HFF-Myc (cell line): Measurements from ENCODE around the gene IZUMO1.

ENCODE experiments used
- DNase-seq: peaks from one replicate; pipeline ENCODE4 v3.0.0-alpha.2; 2011; ENCODE audit warnings: low read depth; ENCODE audit errors: extremely low read depth
- H3K4me3 ChIP-seq: replicated peaks from 2 replicates; pipeline ENCODE4 v1.5.1; 2011; ENCODE audit warnings: low read depth, mild to moderate bottlenecking, control low read depth, low read length
- CTCF ChIP-seq: IDR thresholded peaks from 2 replicates; pipeline ENCODE4 v1.5.1; 2012; ENCODE audit warnings: mild to moderate bottlenecking, low read depth, low read length, control low read depth; ENCODE audit errors: missing control alignments

The IZUMO1 gene

GRCh38 chr19:48742096-48742495, 4.6 kb downstream of the IZUMO1 start:
- no peak for TF ChIP-seq CTCF
- no peak for DNase-seq
- no peak overlapping the region for H3K4me3 ChIP-seq

GRCh38 chr19:48741129-48741999, 5.3 kb downstream of the IZUMO1 start:
- no peak for DNase-seq
- no peak overlapping the region for H3K4me3 ChIP-seq
- TF ChIP-seq CTCF: no peak

- TF ChIP-seq CTCF: no peak
- peak within 1 kb of the TSS; percentile 41 for H3K4me3 ChIP-seq
Observed at GRCh38 chr19:48740164-48740972, 6.3 kb downstream of the IZUMO1 start, which contains the start of gene RASIP1. Gene RASIP1 (minus strand): TSS chr19:48740610. CDS start chr19:48740282, 328 bp downstream.

GRCh38 chr19:48739404-48740163, 7.1 kb downstream of the IZUMO1 start:
- no peak for DNase-seq
- no peak for TF ChIP-seq CTCF
- peak overlapping the region; percentile 41 for H3K4me3 ChIP-seq

More at GRCh38 chr19:48740164-48740972, 6.3 kb downstream of the IZUMO1 start, which contains the start of gene RASIP1:
- no peak for DNase-seq

- TF ChIP-seq CTCF: peak; percentile 7
- H3K4me3 ChIP-seq: peak overlapping the region; percentile 41
- DNase-seq: no peak
Observed at GRCh38 chr19:48738557-48739403, 7.9 kb downstream of the IZUMO1 start.
